HG03097 (cell line): Measurements from ENCODE around the gene TCF23.
"Not testable (repeated sequence)": the region's sequence is repeated elsewhere in the genome, so short reads cannot be mapped to it uniquely, and the experiment has no call there.

Source experiments
- ATAC-seq: cut with Tn5 transposase; IDR thresholded peaks from one replicate; pipeline ENCODE4 v1.9.1; 2021; ENCODE audit not compliant: unreplicated experiment, low FRiP score

TCF23 gene

GRCh38 chr2:27148801-27149439, at the start of gene TCF23:
TSS of gene TCF23 (plus strand) at chr2:27149004. CDS start at chr2:27149134, 130 bp downstream.
- ATAC-seq = no peak

DNA sequence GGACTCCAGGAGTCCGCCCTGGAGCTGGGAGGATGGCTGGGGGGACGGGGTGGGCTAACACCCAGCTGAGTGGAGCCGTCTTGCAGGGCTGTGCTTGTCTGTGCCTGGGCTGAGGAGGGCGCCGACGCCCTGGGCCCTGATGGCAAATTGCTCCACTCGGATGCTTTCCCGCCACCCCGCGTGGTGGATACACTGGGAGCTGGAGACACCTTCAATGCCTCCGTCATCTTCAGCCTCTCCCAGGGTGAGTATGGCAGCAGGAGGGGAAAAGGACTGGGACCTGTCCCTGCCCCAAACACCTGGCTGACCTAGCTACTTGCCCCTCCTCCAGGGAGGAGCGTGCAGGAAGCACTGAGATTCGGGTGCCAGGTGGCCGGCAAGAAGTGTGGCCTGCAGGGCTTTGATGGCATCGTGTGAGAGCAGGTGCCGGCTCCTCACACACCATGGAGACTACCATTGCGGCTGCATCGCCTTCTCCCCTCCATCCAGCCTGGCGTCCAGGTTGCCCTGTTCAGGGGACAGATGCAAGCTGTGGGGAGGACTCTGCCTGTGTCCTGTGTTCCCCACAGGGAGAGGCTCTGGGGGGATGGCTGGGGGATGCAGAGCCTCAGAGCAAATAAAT, 49.4 kb upstream of the TCF23 start:
- no peak for ATAC-seq

GRCh38 chr2:27100036-27100435, 48.8 kb upstream of the TCF23 start:
- ATAC-seq = no peak

GRCh38 chr2:27102329-27102728, 46.5 kb upstream of the TCF23 start:
- no peak for ATAC-seq

- ATAC-seq = no peak
Observed at GRCh38 chr2:27105981-27106380, 42.8 kb upstream of the TCF23 start.

DNA sequence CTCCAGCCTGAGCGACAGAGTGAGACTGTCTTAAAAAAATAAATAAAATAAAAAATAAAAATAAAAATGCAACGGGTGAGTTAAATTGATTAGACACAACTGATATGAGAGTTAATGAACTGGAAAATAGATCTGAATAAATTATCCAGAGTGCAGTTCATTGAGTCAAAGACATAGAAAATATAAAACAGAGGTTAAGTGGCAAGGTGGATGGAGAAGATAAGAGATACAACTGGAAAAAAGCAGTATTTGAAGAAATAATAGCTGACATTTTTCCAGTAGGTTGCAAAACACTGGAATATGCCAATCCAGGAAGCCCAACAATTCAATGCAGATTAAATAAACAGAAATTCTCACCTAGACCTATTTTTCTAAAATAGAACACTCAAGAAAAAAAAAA, 40.6 kb upstream of the TCF23 start:
- ATAC-seq = no peak

- ATAC-seq = no peak
Observed at GRCh38 chr2:27109083-27109482, 39.7 kb upstream of the TCF23 start.

GRCh38 chr2:27110603-27111352, 38.0 kb upstream of the TCF23 start:
- ATAC-seq = not testable (repeated sequence)

GRCh38 chr2:27111392-27112078, 37.3 kb upstream of the TCF23 start:
- ATAC-seq = not testable (repeated sequence)

DNA sequence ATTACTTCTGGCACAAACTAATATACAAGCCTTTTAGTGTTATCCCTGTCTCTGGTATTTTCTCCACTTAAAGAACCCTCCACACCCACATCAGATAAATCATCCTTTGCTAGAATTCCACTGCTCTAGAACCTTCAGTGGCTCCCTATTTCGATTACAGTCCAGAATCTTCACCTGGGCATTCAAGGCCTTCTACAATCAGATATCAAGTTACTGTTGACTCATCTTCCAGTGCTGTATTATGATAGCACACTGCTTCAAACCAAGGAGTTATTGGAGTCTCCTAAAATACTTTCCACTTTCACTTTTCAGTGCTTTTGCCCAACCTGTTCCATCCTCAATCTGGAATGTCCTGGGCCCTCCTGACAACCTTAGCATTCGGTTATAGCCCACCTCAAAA, 33.3 kb upstream of the TCF23 start:
- ATAC-seq = no peak

- no peak for ATAC-seq
Observed at GRCh38 chr2:27117995-27118524, 30.7 kb upstream of the TCF23 start.

DNA sequence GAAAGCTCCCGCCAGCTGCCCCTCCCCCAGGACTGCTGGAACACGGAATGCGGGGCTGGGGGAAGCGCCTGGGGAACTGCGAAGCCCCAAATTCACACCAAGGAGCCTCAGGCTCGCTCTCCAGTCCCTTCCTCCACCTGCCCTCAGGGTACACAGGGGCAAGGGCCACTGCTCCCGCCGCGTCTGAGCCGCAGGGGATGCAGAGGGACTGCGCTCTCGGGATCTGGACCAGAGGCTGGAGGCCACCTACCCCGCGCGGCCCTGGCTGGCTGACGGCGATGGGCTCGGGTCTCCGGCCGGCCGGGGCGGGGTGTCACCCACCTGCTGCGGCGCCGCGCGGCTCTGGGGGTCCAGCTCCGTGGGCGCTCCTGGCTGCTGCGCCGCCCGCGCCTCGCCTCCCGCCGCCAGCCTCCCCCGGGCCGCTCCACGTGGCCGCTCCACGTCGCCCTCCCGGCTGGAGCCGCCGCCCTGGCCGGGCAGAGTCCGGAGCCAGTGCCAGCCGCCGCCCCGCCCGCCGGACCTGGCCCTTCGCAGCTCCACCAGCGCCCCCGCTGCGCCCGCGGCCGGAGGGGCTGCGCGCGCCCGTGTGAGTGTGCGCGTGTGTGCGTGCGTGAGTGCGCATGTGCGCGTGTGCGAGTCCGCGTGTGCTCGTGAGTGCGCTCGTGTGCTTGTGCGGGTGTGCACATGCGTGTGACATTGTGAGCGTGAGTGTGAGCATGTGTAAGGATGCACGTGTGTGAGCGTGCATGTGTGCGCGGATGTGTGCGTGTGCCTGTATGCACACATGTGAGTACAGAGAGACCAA, 30.1 kb upstream of the TCF23 start, which contains the start of gene CGREF1:
Gene CGREF1, minus strand, starts transcription at position 604 of the 805 bp plus-strand sequence. CDS start 14,762 bp downstream, outside the sequence.
- ATAC-seq = no peak

DNA sequence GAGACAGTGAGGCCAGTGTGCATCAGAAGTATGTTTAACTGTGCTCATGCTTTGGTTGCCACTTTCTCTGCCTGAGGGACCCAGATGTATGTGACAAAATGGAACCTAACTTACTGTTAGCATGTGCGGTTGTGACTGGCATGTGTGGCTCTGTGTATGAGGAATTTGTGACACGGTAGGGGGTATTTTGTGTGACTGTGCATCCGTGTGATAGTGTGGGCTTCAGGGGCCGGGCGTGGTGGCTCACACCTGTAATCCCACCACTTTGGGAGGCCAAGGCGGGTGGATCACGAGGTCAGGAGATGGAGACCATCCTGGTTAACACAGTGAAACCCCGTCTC, 29.5 kb upstream of the TCF23 start:
- not testable (repeated sequence) for ATAC-seq

DNA sequence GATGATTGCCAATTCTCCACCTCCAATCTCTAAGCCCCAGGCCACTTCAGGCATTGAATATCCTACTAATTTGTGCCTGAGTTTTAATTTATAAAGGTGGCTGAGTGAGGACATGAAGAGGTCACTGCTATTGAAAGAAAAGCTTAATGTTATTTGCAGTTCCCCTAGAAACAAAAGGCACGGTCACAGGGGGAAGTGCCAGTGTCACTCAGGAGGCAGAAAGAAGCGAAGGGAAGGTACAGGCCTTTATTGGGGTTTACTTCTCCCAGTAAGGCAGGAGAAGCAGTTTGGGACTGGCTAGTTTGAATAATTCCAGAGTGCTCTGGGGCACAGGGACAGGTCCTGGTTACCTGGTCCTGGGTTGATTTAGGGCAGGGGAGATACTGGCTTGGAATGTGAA, 26.9 kb upstream of the TCF23 start:
- ATAC-seq = no peak

- ATAC-seq = no peak
Observed at GRCh38 chr2:27122791-27123190, 26.0 kb upstream of the TCF23 start.

GRCh38 chr2:27123302-27124150, 25.3 kb upstream of the TCF23 start, which contains the start of gene ABHD1:
TSS of gene ABHD1 (plus strand) at chr2:27123815. CDS start at chr2:27123949, 134 bp downstream.
- ATAC-seq = no peak

GRCh38 chr2:27125104-27125503, 23.7 kb upstream of the TCF23 start:
- no peak for ATAC-seq

DNA sequence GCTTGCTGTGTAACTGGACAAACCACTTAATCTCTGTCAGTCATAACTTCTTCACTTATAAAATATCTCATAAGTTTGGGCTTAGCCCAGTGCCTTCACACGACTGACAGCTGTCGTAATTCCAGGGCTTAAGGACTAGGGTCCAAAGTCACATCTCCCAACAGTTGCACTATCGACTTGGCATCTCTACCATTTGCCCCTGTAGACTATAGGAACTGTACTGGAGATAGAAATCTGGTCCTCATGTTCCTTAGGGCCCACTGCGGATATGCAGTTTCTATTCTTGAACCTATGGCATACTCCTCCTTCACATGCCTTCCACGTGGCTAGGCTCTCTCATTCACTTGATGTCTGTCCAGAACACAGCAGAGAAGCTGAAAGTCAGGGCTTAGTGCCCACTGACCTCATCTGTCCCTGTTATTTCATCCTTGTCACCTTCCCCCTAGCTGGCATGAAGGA, 22.5 kb upstream of the TCF23 start:
- no peak for ATAC-seq
